ENCODE results near the gene INTS1. TPM values are rescaled to one million over a fixed set of nuclear protein-coding genes. Genes with fewer than 3 reads are reported as not detected.

The INTS1 gene
- total RNA-seq, 4 donors from 2014 or later = 44.3 to 108 (median 78.8) TPM

GRCh38 chr7:1424041-1424440, 80.1 kb downstream of the INTS1 start:
- no peak for TF ChIP-seq CTCF (IDR thresholded peaks at IDR 0.05 in 4 of 5, conservative IDR thresholded peaks at IDR 0.05 in 1 of 5)
- TF ChIP-seq POLR2A (IDR thresholded peaks at IDR 0.05) = no peak
- peaks cover 6 to 25% (median 22%) of the 10 kb centered on the region in 3 donors for H3K27me3 ChIP-seq
- in situ Hi-C loops (cut with MboI; ENCODE audit: low sequenced_read_pairs in 4 of 4) = no loop called here

GRCh38 chr7:1423264-1423811, 80.9 kb downstream of the INTS1 start:
- H3K27ac ChIP-seq = no peak overlapping the region
- no peaks in the 10 kb centered on the region for H3K4me1 ChIP-seq
- H3K27me3 ChIP-seq = peaks cover 6 to 26% (median 21%) of the 10 kb centered on the region in 3 donors
- TF ChIP-seq POLR2A (IDR thresholded peaks at IDR 0.05) (no peak), CTCF (IDR thresholded peaks at IDR 0.05 in 4 of 5, conservative IDR thresholded peaks at IDR 0.05 in 1 of 5) (no peak)
- H3K4me3 ChIP-seq = no peak overlapping the region
- H3K9me3 ChIP-seq = no peaks in the 10 kb centered on the region
- no peaks in the 10 kb centered on the region for H3K36me3 ChIP-seq
- ATAC-seq (no peak), DNase-seq (no peak)
- in situ Hi-C loops (cut with MboI; ENCODE audit: low sequenced_read_pairs in 4 of 4) = no loop called here
- intact Hi-C loops (cut with DNase I; ENCODE audit: low total_unique reads) = no loop called here

More at GRCh38 chr7:1424041-1424440, 80.1 kb downstream of the INTS1 start:
- Histone ChIP-seq H3K36me3 (no peaks in the 10 kb centered on the region), H3K27ac (no peak overlapping the region), H3K4me3 (no peak overlapping the region), H3K9me3 (no peaks in the 10 kb centered on the region), H3K4me1 (no peaks in the 10 kb centered on the region)
- ATAC-seq = no peak
- intact Hi-C loops (cut with DNase I; ENCODE audit: low total_unique reads) = no loop called here
- no peak for DNase-seq

- ATAC-seq (no peak), DNase-seq (no peak)
- H3K9me3 ChIP-seq = no peaks in the 10 kb centered on the region
- in situ Hi-C loops (cut with MboI; ENCODE audit: low sequenced_read_pairs in 4 of 4) (no loop called here), intact Hi-C loops (cut with DNase I; ENCODE audit: low total_unique reads) (no loop called here)
- peaks cover 6 to 27% (median 26%) of the 10 kb centered on the region in 3 donors for H3K27me3 ChIP-seq
- no peak for TF ChIP-seq CTCF (IDR thresholded peaks at IDR 0.05 in 4 of 5, conservative IDR thresholded peaks at IDR 0.05 in 1 of 5)
- no peak for TF ChIP-seq POLR2A (IDR thresholded peaks at IDR 0.05)
- H3K4me1 ChIP-seq = no peaks in the 10 kb centered on the region
- H3K36me3 ChIP-seq = no peaks in the 10 kb centered on the region
- H3K27ac ChIP-seq = no peak overlapping the region
- H3K4me3 ChIP-seq = no peak overlapping the region
These were observed 81.5 kb downstream of the INTS1 start for GRCh38 chr7:1422512-1423263.

DNA sequence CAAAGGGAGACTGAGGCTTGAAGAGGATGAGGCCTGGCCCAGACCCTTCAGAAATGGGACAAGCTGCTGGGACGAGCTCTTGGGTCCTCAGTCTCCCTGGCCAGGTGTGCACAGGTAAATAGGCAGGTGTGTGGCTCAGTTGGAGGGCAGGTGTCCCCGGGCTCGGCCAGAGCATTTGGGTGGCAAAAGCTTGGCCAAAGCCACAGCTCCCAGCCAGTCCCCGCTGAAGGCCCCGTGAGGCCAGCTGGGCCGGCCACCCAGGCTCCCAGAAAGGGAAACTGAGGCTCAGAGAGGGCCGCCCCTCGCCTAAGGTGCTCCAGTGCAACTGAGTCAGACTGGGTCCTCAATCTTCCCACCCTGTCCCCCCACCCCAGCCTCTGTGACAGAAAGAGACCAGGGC, 82.2 kb downstream of the INTS1 start:
- DNase-seq (no peak), ATAC-seq (no peak)
- Histone ChIP-seq H3K36me3 (no peaks in the 10 kb centered on the region), H3K9me3 (no peaks in the 10 kb centered on the region), H3K4me1 (no peaks in the 10 kb centered on the region), H3K27ac (no peak overlapping the region), H3K27me3 (peaks cover 12 to 29% (median 26%) of the 10 kb centered on the region in 3 donors), H3K4me3 (no peak overlapping the region)
- TF ChIP-seq CTCF (IDR thresholded peaks at IDR 0.05 in 4 of 5, conservative IDR thresholded peaks at IDR 0.05 in 1 of 5) (no peak), POLR2A (IDR thresholded peaks at IDR 0.05) (no peak)
- intact Hi-C loops (cut with DNase I; ENCODE audit: low total_unique reads) (no loop called here), in situ Hi-C loops (cut with MboI; ENCODE audit: low sequenced_read_pairs in 4 of 4) (no loop called here)

Data from gastrocnemius medialis (tissue), 4 donors.